Parathyroid adenoma (tissue), 2 donors: ENCODE data around the gene NXNL2.

ENCODE experiments used
- H2AFZ ChIP-seq: fragments of 300-600 bp; sonication (generic); one replicate; pipeline ENCODE4 v1.7.0; 2017; ENCODE audit warnings: antibody characterized with exemption, mild to moderate bottlenecking
- H3K27ac ChIP-seq: fragments of 300-600 bp; sonication (generic); one replicate; pipeline ENCODE4 v1.7.0; 2017
- H3K27me3 ChIP-seq: fragments of 300-600 bp; sonication (generic); one replicate; pipeline ENCODE4 v1.7.0; 2017; ENCODE audit warnings: low read length; ENCODE audit not compliant: control insufficient read depth, insufficient read depth
- H3K36me3 ChIP-seq: fragments of 300-600 bp; sonication (generic); one replicate; pipeline ENCODE4 v1.7.0; 2017; ENCODE audit warnings: low read length; ENCODE audit not compliant: control insufficient read depth, insufficient read depth
- H3K4me1 ChIP-seq: fragments of 300-600 bp; sonication (generic); one replicate; pipeline ENCODE4 v1.7.0; 2017; ENCODE audit warnings: control low read depth
- H3K4me2 ChIP-seq: fragments of 300-600 bp; sonication (generic); one replicate; pipeline ENCODE4 v1.7.0; 2017; ENCODE audit warnings: low read length
- H3K4me3 ChIP-seq: fragments of 300-600 bp; sonication (generic); one replicate; pipeline ENCODE4 v1.7.0; 2017; ENCODE audit warnings: low read depth, low read length
- H3K79me2 ChIP-seq: fragments of 300-600 bp; sonication (generic); one replicate; pipeline ENCODE4 v1.7.0; 2017; ENCODE audit warnings: control low read depth
- H3K9ac ChIP-seq: fragments of 300-600 bp; sonication (generic); one replicate; pipeline ENCODE4 v1.7.0; 2017; ENCODE audit warnings: mild to moderate bottlenecking
- H3K9me3 ChIP-seq: fragments of 300-600 bp; sonication (generic); one replicate; pipeline ENCODE4 v1.7.0; 2017; ENCODE audit warnings: low read length; ENCODE audit not compliant: control insufficient read depth
- CTCF ChIP-seq: fragments of 300-600 bp; sonication (generic); IDR thresholded peaks from one replicate; pipeline ENCODE4 v1.7.0; 2017; ENCODE audit warnings: antibody characterized with exemption, mild to moderate bottlenecking
- donor health status: primary hyperparathyroidism.

NXNL2 gene

GRCh38 chr9:88533951-88534455 is 975 bp upstream of the NXNL2 start:
- Histone ChIP-seq H2AFZ (peak overlapping the region; percentile 93), H3K4me1 (no peaks in the 10 kb centered on the region), H3K4me2 (peak overlapping the region; percentile 74), H3K27ac (peak overlapping the region; percentile 53), H3K27me3 (no peaks in the 10 kb centered on the region), H3K9ac (no peak overlapping the region), H3K36me3 (no peaks in the 10 kb centered on the region), H3K4me3 (peak overlapping the region; percentile 54), H3K9me3 (no peaks in the 10 kb centered on the region), H3K79me2 (no peaks in the 10 kb centered on the region)
- no peak for TF ChIP-seq CTCF

DNA sequence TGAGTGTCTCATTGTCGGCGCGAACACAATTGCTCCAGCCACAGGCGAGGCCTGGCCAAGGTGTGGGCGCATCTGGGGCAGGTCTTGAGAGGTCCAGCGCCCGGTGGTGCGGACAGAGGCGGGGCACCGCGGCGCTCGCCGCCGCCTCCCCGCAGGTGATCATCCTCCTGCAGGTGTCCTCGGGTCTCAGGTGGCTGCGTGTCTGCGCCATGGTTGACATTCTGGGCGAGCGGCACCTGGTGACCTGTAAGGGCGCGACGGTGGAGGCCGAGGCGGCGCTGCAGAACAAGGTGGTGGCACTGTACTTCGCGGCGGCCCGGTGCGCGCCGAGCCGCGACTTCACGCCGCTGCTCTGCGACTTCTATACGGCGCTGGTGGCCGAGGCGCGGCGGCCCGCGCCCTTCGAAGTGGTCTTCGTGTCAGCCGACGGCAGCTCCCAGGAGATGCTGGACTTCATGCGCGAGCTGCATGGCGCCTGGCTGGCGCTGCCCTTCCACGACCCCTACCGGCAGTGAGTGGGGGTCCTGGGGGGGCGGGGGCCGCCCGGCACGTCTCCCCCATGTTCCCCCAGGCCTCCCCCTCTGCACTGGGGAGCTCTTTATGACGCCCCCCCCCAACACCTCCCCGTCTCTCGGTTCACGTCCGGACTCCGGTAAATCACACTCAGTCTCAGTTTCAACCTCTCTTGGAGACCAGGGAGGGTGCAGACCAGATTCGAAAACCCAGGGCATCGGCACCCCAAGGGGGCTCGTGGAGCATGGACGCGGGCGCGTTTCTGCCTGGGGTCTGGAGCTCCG is 446 bp downstream of the NXNL2 start:
- Histone ChIP-seq H3K36me3 (no peaks in the 10 kb centered on the region), H3K4me2 (peak overlapping the region; percentile 19), H3K9ac (no peak overlapping the region), H3K27ac (no peak overlapping the region), H3K4me3 (peak overlapping the region; percentile 15), H3K79me2 (no peaks in the 10 kb centered on the region), H3K27me3 (no peaks in the 10 kb centered on the region), H3K4me1 (no peaks in the 10 kb centered on the region), H2AFZ (peak overlapping the region; percentile 82), H3K9me3 (no peaks in the 10 kb centered on the region)
- TF ChIP-seq CTCF, result no peak

DNA sequence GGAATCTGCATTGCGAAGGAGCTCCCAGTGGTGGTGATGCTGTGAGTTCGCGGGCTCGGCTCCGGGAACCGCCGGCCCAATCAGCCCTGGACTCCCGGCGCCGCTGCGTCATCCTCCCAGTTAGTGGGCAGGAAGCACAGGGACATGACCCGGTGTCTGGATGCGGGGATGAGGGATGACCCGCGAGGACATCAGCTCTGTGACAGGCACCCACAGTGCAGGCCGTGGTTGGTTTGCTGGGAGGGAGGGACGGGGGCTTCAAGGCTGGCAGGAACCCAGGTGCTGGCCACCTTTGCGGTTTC is 996 bp downstream of the NXNL2 start:
- no peak for TF ChIP-seq CTCF
- Histone ChIP-seq H3K27me3 (no peaks in the 10 kb centered on the region), H2AFZ (no peak overlapping the region), H3K9ac (no peak overlapping the region), H3K4me1 (no peaks in the 10 kb centered on the region), H3K27ac (no peak overlapping the region), H3K9me3 (no peaks in the 10 kb centered on the region), H3K4me2 (no peak overlapping the region), H3K36me3 (no peaks in the 10 kb centered on the region), H3K79me2 (no peaks in the 10 kb centered on the region), H3K4me3 (no peak overlapping the region)

GRCh38 chr9:88536951-88537760 is 2.2 kb downstream of the NXNL2 start:
- H3K27me3 ChIP-seq, result no peaks in the 10 kb centered on the region
- no peak overlapping the region for H3K27ac ChIP-seq
- H3K79me2 ChIP-seq, result no peaks in the 10 kb centered on the region
- no peak overlapping the region for H2AFZ ChIP-seq
- no peaks in the 10 kb centered on the region for H3K9me3 ChIP-seq
- H3K4me1 ChIP-seq, result no peaks in the 10 kb centered on the region
- TF ChIP-seq CTCF, result no peak
- H3K9ac ChIP-seq, result no peak overlapping the region
- no peak overlapping the region for H3K4me3 ChIP-seq
- H3K4me2 ChIP-seq, result no peak overlapping the region
- no peaks in the 10 kb centered on the region for H3K36me3 ChIP-seq
